ENCODE measurements around the gene PNKD. TPM values are rescaled to one million over a fixed set of nuclear protein-coding genes. Genes with fewer than 3 reads are reported as not detected.

Gene PNKD
- total RNA-seq, 1 donor from 2014 or later = 13.5 TPM

DNA sequence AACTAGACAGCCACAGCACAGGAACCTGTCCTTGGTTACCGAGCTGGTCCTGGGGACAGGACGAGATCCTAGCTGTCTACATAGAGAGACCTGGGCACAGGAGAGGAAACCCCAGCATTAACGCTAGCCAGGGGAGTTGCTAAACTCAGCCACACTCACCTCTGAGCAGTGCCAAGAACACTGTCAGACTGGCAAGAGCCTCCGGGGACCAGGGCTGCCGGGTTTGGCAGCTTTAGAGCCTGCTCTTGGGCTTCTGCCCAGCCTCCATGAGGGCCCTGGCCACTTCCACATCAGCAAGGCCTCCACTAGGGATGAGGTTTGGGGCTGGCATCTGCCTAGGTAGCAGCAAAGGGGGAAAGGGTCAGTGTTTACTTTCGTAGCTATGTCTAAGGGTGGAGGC is 15.3 kb downstream of the PNKD start:
- H3K27me3 Mint-ChIP-seq (ENCODE audit: insufficient read depth, low read depth) = peaks cover 3% of the 10 kb centered on the region
- H3K9me3 Mint-ChIP-seq = no peaks in the 10 kb centered on the region
- no peaks in the 10 kb centered on the region for H3K36me3 Mint-ChIP-seq
- no peaks in the 10 kb centered on the region for H3K36me3 ChIP-seq
- H3K4me3 Mint-ChIP-seq = no peak overlapping the region
- no peak for DNase-seq (ENCODE audit: low spot score)
- H3K4me3 ChIP-seq = no peak overlapping the region
- H2AFZ ChIP-seq (replicated peaks) = no peak overlapping the region
- H3K27me3 ChIP-seq = no peaks in the 10 kb centered on the region
- peaks cover 26% of the 10 kb centered on the region for H3K4me1 Mint-ChIP-seq
- H3F3A ChIP-seq (ENCODE audit: low read depth) = peaks cover 11% of the 10 kb centered on the region
- no peak overlapping the region for H3K4me2 ChIP-seq
- peaks cover 18% of the 10 kb centered on the region for H3K4me1 ChIP-seq
- H3K27ac ChIP-seq = no peak overlapping the region
- TF ChIP-seq EZH2 (IDR thresholded peaks at IDR 0.05) (no peak), EZH2phosphoT487 (IDR thresholded peaks at IDR 0.05) (no peak)
- TF ChIP-seq, protein P1, sequence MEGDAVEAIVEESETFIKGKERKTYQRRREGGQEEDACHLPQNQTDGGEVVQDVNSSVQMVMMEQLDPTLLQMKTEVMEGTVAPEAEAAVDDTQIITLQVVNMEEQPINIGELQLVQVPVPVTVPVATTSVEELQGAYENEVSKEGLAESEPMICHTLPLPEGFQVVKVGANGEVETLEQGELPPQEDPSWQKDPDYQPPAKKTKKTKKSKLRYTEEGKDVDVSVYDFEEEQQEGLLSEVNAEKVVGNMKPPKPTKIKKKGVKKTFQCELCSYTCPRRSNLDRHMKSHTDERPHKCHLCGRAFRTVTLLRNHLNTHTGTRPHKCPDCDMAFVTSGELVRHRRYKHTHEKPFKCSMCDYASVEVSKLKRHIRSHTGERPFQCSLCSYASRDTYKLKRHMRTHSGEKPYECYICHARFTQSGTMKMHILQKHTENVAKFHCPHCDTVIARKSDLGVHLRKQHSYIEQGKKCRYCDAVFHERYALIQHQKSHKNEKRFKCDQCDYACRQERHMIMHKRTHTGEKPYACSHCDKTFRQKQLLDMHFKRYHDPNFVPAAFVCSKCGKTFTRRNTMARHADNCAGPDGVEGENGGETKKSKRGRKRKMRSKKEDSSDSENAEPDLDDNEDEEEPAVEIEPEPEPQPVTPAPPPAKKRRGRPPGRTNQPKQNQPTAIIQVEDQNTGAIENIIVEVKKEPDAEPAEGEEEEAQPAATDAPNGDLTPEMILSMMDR (IDR thresholded peaks at IDR 0.05) = no peak
- H3K27ac Mint-ChIP-seq = no peak overlapping the region
- no peaks in the 10 kb centered on the region for H4K20me1 ChIP-seq (ENCODE audit: low read depth)
- H3K9ac ChIP-seq = no peak overlapping the region
- no peaks in the 10 kb centered on the region for H3K9me3 ChIP-seq (ENCODE audit: low read depth)
- H3K79me2 ChIP-seq (ENCODE audit: low read depth) = no peaks in the 10 kb centered on the region

DNA sequence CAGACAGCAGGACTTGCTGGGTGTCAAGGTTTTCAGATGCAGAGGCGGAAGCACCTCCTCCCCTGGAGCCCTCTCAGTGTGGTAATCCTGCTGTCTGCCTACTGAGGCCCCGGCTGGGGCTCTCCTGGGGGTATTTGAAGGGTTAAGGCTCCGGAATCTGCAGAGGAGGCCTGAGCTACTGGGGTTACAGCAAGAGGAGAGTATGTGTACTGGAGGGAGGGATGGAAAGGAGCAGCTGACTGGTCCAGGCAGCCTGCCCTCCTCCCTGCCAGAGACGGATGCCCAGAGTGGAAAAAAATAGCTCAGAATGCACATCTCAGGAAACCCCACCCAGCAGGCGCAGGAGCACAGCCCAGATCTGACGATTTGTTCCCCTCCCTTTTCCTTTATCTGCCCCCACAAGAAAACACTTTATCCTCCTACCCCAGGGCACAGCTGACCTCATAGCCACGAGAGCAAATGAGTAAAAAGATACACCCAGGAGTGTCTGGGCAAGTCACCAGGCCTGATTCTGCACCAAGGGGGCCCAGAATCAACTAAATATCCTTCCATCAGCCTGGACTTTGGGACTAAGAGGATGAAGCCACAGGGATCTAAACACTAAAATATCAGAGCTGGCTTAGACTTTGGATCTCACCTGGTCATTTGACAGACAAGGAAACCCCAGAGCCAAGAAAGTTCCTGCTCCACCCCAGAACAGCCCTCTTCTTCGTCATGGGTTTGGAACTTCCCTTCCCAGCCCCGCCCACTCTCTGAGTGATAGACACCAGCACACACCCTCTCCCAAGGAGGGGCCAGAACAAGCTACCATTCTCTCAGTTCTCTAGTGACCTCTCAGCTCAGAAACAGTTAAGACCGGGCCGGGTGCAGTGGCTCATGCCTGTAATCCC is 16.5 kb downstream of the PNKD start:
- H3K27me3 ChIP-seq = peaks cover 2% of the 10 kb centered on the region
- no peaks in the 10 kb centered on the region for H4K20me1 ChIP-seq (ENCODE audit: low read depth)
- H3K9me3 ChIP-seq (ENCODE audit: low read depth) = no peaks in the 10 kb centered on the region
- H3K9me3 Mint-ChIP-seq = no peaks in the 10 kb centered on the region
- no peak overlapping the region for H3K27ac ChIP-seq
- H3K36me3 Mint-ChIP-seq = no peaks in the 10 kb centered on the region
- H3K4me3 ChIP-seq = no peak overlapping the region
- H2AFZ ChIP-seq (replicated peaks) = no peak overlapping the region
- H3K4me3 Mint-ChIP-seq = peak overlapping the region; percentile 53
- H3K79me2 ChIP-seq (ENCODE audit: low read depth) = no peaks in the 10 kb centered on the region
- peak; percentile 81 for DNase-seq (ENCODE audit: low spot score)
- H3K27ac Mint-ChIP-seq = peak overlapping the region; percentile 49
- H3K36me3 ChIP-seq = no peaks in the 10 kb centered on the region
- TF ChIP-seq EZH2phosphoT487 (IDR thresholded peaks at IDR 0.05) (no peak), EZH2 (IDR thresholded peaks at IDR 0.05) (no peak)
- TF ChIP-seq, protein P1 (IDR thresholded peaks at IDR 0.05) = no peak
- no peaks in the 10 kb centered on the region for H3K27me3 Mint-ChIP-seq (ENCODE audit: insufficient read depth, low read depth)
- peaks cover 18% of the 10 kb centered on the region for H3K4me1 ChIP-seq
- peaks cover 13% of the 10 kb centered on the region for H3F3A ChIP-seq (ENCODE audit: low read depth)
- no peak overlapping the region for H3K9ac ChIP-seq
- H3K4me2 ChIP-seq = peak overlapping the region; percentile 33
- peaks cover 29% of the 10 kb centered on the region for H3K4me1 Mint-ChIP-seq

DNA sequence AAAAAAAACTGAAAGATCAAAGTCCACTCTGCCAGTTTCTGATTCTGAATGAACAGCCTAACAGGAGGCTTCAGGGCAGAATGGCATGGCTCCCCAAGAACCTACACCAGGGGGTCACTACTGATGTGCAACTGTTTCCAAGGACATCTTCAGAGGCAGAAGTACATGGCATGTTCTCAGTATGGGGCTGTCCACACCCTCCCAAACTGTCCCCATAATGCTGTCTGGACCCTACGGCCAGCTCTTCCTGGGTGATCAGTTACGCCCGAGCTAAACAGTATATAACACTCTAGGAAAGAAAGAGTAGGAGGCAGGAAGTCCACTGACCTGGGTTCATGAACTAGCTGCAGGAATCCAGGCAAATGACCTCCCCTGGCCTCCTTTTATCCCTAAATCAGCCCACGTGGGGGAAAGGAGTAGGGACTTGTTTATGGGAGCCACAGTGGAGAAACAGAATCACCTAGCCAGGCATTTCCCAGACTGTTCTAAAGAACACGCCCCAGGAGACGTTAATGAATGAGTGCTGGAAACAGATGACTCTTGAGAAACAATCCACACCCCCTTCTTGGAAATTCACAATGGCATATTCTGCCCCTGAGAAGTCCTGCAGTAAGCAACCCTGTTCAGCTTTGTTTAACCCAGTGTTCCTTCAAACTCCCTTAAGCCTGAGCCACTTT is 19.5 kb downstream of the PNKD start:
- Histone ChIP-seq H3K27me3 (peaks cover 13% of the 10 kb centered on the region), H3K36me3 (no peaks in the 10 kb centered on the region), H4K20me1 (ENCODE audit: low read depth) (no peaks in the 10 kb centered on the region), H3K4me2 (peak overlapping the region; percentile 56), H2AFZ (replicated peaks) (no peak overlapping the region), H3K79me2 (ENCODE audit: low read depth) (no peaks in the 10 kb centered on the region), H3K4me1 (peaks cover 23% of the 10 kb centered on the region), H3F3A (ENCODE audit: low read depth) (peaks cover 18% of the 10 kb centered on the region), H3K9ac (no peak overlapping the region), H3K9me3 (ENCODE audit: low read depth) (no peaks in the 10 kb centered on the region), H3K27ac (no peak overlapping the region), H3K4me3 (no peak overlapping the region)
- no peaks in the 10 kb centered on the region for H3K9me3 Mint-ChIP-seq
- H3K36me3 Mint-ChIP-seq = no peaks in the 10 kb centered on the region
- peaks cover 36% of the 10 kb centered on the region for H3K4me1 Mint-ChIP-seq
- peaks cover 3% of the 10 kb centered on the region for H3K27me3 Mint-ChIP-seq (ENCODE audit: insufficient read depth, low read depth)
- H3K4me3 Mint-ChIP-seq = no peak overlapping the region
- TF ChIP-seq EZH2 (IDR thresholded peaks at IDR 0.05) (no peak), EZH2phosphoT487 (IDR thresholded peaks at IDR 0.05) (no peak)
- TF ChIP-seq, protein P1 (IDR thresholded peaks at IDR 0.05) = no peak
- H3K27ac Mint-ChIP-seq = peak overlapping the region; percentile 85
- DNase-seq (ENCODE audit: low spot score) = no peak

All from neural progenitor cell (in vitro differentiated cells).